HCT116 (cell line): ENCODE results near the gene FLVCR2. TPM values are rescaled to one million over a fixed set of nuclear protein-coding genes. Genes with fewer than 3 reads are reported as not detected.

Experiments
- ATAC-seq: fragments of 200-7000 bp; cut with Tn5 transposase; 2 replicates; pipeline ENCODE4 v1.9.1; 2020; ENCODE audit warnings: mild to moderate bottlenecking, moderate library complexity
- BruUV-seq: library from RNA; stranded (reverse); fragments of 400-500 nt; replicated peaks from 2 replicates; lab custom pipeline; 2021; lab: Mats Ljungman, UMichigan
- CTCF ChIA-PET: fragments of 300-600 bp; sonication (Branson Sonifier 250); formaldehyde crosslinking; loops from one replicate; lab custom pipeline; 2021; ENCODE audit warnings: antibody characterized with exemption; lab: Charles Lee
- POLR2A ChIA-PET: fragments of 300-600, 350-600 bp; sonication (Branson Sonifier 250); formaldehyde crosslinking; loops from one replicate; lab custom pipeline; 2021; ENCODE audit warnings: antibody characterized with exemption; lab: Charles Lee
- RAD21 ChIA-PET, 2 experiments: fragments of 300-600 bp; sonication (Branson Sonifier 250); formaldehyde crosslinking; loops; one replicate each; lab custom pipeline; 2023; ENCODE audit warnings: low total read pairs in 2 of 2; ENCODE audit not compliant: uncharacterized antibody in 2 of 2, unreplicated experiment in 2 of 2, low non-redundant PET in 1 of 2; lab: Charles Lee
- DNase-seq: peaks from one replicate; pipeline ENCODE4 v3.0.0-alpha.2; 2010; ENCODE audit warnings: low read depth, low spot score
- H2AFZ ChIP-seq: fragments of 200-600 bp; shearing (Covaris generic), sonication (generic); 2 replicates; pipeline ENCODE4 v1.6.1; 2017; ENCODE audit warnings: low read depth, mixed run types, mixed read lengths, antibody characterized with exemption, low read length; ENCODE audit not compliant: poor library complexity, severe bottlenecking
- H3K27ac ChIP-seq: 2 replicates; pipeline ENCODE4 v1.5.1; 2012; ENCODE audit warnings: low read depth, low read length
- H3K27me3 ChIP-seq: fragments of 200-600 bp; sonication (generic); 2 replicates; pipeline ENCODE4 v1.6.1; 2016; ENCODE audit warnings: mixed run types, low read length, mixed read lengths; ENCODE audit not compliant: insufficient read depth
- H3K36me3 ChIP-seq, 2 experiments: fragments of 200-500 bp in 1 of 2; fragments of 200-600 bp in 1 of 2; sonication (Bioruptor generic) in 1 of 2; sonication (generic) in 1 of 2; 2 replicates each; pipeline versions ENCODE4 v1.5.1 to v1.6.1; 2014 to 2016; ENCODE audit warnings: low read length in 2 of 2, inconsistent platforms in 1 of 2, mixed read lengths in 1 of 2, mixed run types in 1 of 2; ENCODE audit not compliant: insufficient read depth in 2 of 2, control insufficient read depth in 1 of 2
- H3K4me1 ChIP-seq, 2 experiments: fragments of 200-600 bp in 1 of 2; sonication (generic) in 1 of 2; 2 replicates each; pipeline versions ENCODE4 v1.5.1 to v1.6.1; 2012 to 2017; ENCODE audit warnings: low read length in 2 of 2, inconsistent platforms in 1 of 2, mild to moderate bottlenecking in 1 of 2, mixed read lengths in 1 of 2, mixed run types in 1 of 2, moderate library complexity in 1 of 2; ENCODE audit not compliant: insufficient read depth in 2 of 2, control insufficient read depth in 1 of 2
- H3K4me2 ChIP-seq: fragments of 200-600 bp; sonication (generic); 2 replicates; pipeline ENCODE4 v1.6.1; 2017; ENCODE audit warnings: mixed run types, low read length, mixed read lengths
- H3K4me3 ChIP-seq, 2 experiments: fragments of 200-600 bp in 1 of 2; sonication (generic) in 1 of 2; replicated peaks in 1 of 2; 2 replicates each; pipeline ENCODE4 v1.5.1; 2011 to 2016; ENCODE audit warnings: low read length in 2 of 2, control low read depth in 1 of 2, low read depth in 1 of 2, mild to moderate bottlenecking in 1 of 2, mixed read lengths in 1 of 2, mixed run types in 1 of 2
- H3K79me2 ChIP-seq: fragments of 200-600 bp; sonication (generic); 2 replicates; pipeline ENCODE4 v1.6.1; 2017; ENCODE audit warnings: mild to moderate bottlenecking, mixed run types, low read length, moderate library complexity, mixed read lengths; ENCODE audit not compliant: insufficient read depth
- H3K9ac ChIP-seq: fragments of 200-600 bp; sonication (generic); 2 replicates; pipeline ENCODE4 v1.6.1; 2016; ENCODE audit warnings: low read length, mixed read lengths
- H3K9me2 ChIP-seq: fragments of 200-600 bp; sonication (generic), shearing (Covaris generic); 2 replicates; pipeline ENCODE4 v1.6.1; 2017; ENCODE audit warnings: mixed run types, mild to moderate bottlenecking, moderate library complexity; ENCODE audit not compliant: insufficient read depth
- H3K9me3 ChIP-seq, 2 experiments: fragments of 200-500 bp in 1 of 2; fragments of 200-600 bp in 1 of 2; sonication (Bioruptor generic) in 1 of 2; sonication (generic) in 1 of 2; 2 replicates each; pipeline ENCODE4 v1.6.1; 2014 to 2017; ENCODE audit warnings: low read length in 2 of 2, mixed read lengths in 2 of 2, inconsistent platforms in 1 of 2, low read depth in 1 of 2, mild to moderate bottlenecking in 1 of 2, mixed run types in 1 of 2, moderate library complexity in 1 of 2; ENCODE audit not compliant: control insufficient read depth in 1 of 2, insufficient read depth in 1 of 2
- H4K20me1 ChIP-seq: fragments of 200-600 bp; sonication (generic), shearing (Covaris generic); 2 replicates; pipeline ENCODE4 v1.6.1; 2017; ENCODE audit warnings: mixed run types, mild to moderate bottlenecking, moderate library complexity; ENCODE audit not compliant: insufficient read depth
- ATF3 ChIP-seq: IDR thresholded peaks from 2 replicates; pipeline ENCODE4 v1.6.1; 2012
- CBX3 ChIP-seq: IDR thresholded peaks from 2 replicates; pipeline ENCODE4 v1.6.1; 2012; ENCODE audit warnings: low read depth
- EGR1 ChIP-seq: IDR thresholded peaks from 2 replicates; pipeline ENCODE4 v1.6.1; 2012; ENCODE audit warnings: low read depth
- EZH2 ChIP-seq: fragments of 200-600 bp; sonication (generic); IDR thresholded peaks from 2 replicates; pipeline ENCODE4 v1.6.1; 2017; ENCODE audit warnings: antibody characterized with exemption, mixed run types
- EZH2phosphoT487 ChIP-seq: fragments of 200-600 bp; IDR thresholded peaks from 2 replicates; pipeline ENCODE4 v1.6.1; 2018; ENCODE audit warnings: antibody characterized with exemption, borderline replicate concordance
- JUND ChIP-seq: IDR thresholded peaks from 2 replicates; pipeline ENCODE4 v1.6.1; 2012
- MAX ChIP-seq: IDR thresholded peaks from 2 replicates; pipeline ENCODE4 v1.6.1; 2012
- REST ChIP-seq: IDR thresholded peaks from 2 replicates; pipeline ENCODE4 v1.6.1; 2012; ENCODE audit warnings: low read depth
- SRF ChIP-seq: IDR thresholded peaks from 2 replicates; pipeline ENCODE4 v1.6.1; 2012; ENCODE audit warnings: low read depth
- TCF7L2 ChIP-seq: IDR thresholded peaks from 2 replicates; pipeline ENCODE4 v1.7.0; 2011; ENCODE audit warnings: borderline replicate concordance, inconsistent platforms; ENCODE audit not compliant: insufficient read depth, insufficient read length; ENCODE audit errors: extremely low read depth
- YY1 ChIP-seq: IDR thresholded peaks from 2 replicates; pipeline ENCODE4 v1.6.1; 2011; ENCODE audit warnings: low read length, low read depth, moderate library complexity, mild to moderate bottlenecking; ENCODE audit not compliant: insufficient replicate concordance; ENCODE audit errors: extremely low read depth
- ZBTB33 ChIP-seq: IDR thresholded peaks from 2 replicates; pipeline ENCODE4 v1.6.1; 2011; ENCODE audit warnings: mild to moderate bottlenecking, low read length, moderate library complexity; ENCODE audit not compliant: insufficient replicate concordance; ENCODE audit errors: extremely low read depth
- intact Hi-C: fragments of 100-400 bp; cut with micrococcal nuclease; formaldehyde crosslinking; loops from 2 replicates; pipeline ENCODE4 v1.10.0; 2022
- total RNA-seq: library from RNA; stranded (reverse); gene quantifications from one replicate; pipeline ENCODE4 v1.2.1, GENCODE V29; 2021; ENCODE audit not compliant: unreplicated experiment

Gene FLVCR2
- total RNA-seq, 1 experiment from 2014 or later = 0.84 TPM

- no peak for DNase-seq
- intact Hi-C loops = no loop called here
- TF ChIP-seq CBX3 (no peak), MAX (no peak), EZH2phosphoT487 (no peak), ATF3 (no peak), JUND (no peak), REST (no peak), ZBTB33 (no peak), SRF (no peak), TCF7L2 (no peak), EZH2 (no peak), EGR1 (no peak), YY1 (no peak)
- ATAC-seq = no peak
- Histone ChIP-seq H3K9me3 (no peaks in the 10 kb centered on the region), H3K27me3 (no peaks in the 10 kb centered on the region), H3K9ac (no peak overlapping the region), H3K36me3 (peaks cover 0 to 10% of the 10 kb centered on the region in 2 experiments; a peak in 1 of 4 replicates), H3K27ac (no peak overlapping the region), H3K4me2 (0 out of 2 replicates have a peak overlapping the region, but pooled peaks have one; percentile 60), H2AFZ (no peak overlapping the region), H3K9me2 (no peaks in the 10 kb centered on the region), H3K4me3 (no peak overlapping the region), H4K20me1 (no peaks in the 10 kb centered on the region), H3K4me1 (peaks cover 25 to 41% of the 10 kb centered on the region in 2 experiments), H3K79me2 (no peaks in the 10 kb centered on the region)
- RAD21 ChIA-PET = no interaction called here
- CTCF ChIA-PET = no interaction called here
- POLR2A ChIA-PET = interaction anchor here (1.4 kb wide), 1 partner anchor 11 kb away, joined by 4 read pairs; the partner anchor contains the start of genes ERG28 and TTLL5
- no TSS peak for BruUV-seq
Observed at GRCh38 chr14:75649337-75649736, 70.9 kb downstream of the FLVCR2 start.
